Measurements from ENCODE around the gene WDR93. TPM values are rescaled to one million over a fixed set of nuclear protein-coding genes. Genes with fewer than 3 reads are reported as not detected.
A peak's percentile ranks its signal among the peaks of the same experiment; 100 is the strongest.

The WDR93 gene
- polyA plus RNA-seq, 2 of the 4 experiments (the other 2 are of a cell fraction), result 0.10 to 0.26 TPM

- TF ChIP-seq MYC (IDR thresholded peaks at IDR 0.05; ENCODE audit: borderline replicate concordance, low read length) (no peak), REST (IDR thresholded peaks at IDR 0.05) (no peak)
- Histone ChIP-seq H3K4me3 (peak overlapping the region; percentile 50), H3K4me1 (peaks cover 8% of the 10 kb centered on the region; the same call in 1 of the 3 replicates), H3K9me3 (no peaks in the 10 kb centered on the region), H3K4me2 (peak overlapping the region; percentile 71), H3K27ac (peak overlapping the region; percentile 74 to 89; a peak in 5 of 6 replicates)
- ATAC-seq (no peak), FAIRE-seq (peak; percentile 43), DNase-seq (ENCODE audit: low read depth in 1 of 2, low spot score in 1 of 2) (no peak)
- CTCF ChIA-PET, result interaction anchor here (0.6 to 10.6 kb wide), 5 partner anchors 9 to 517 kb away, joined by 3 to 126 read pairs (median 3); partner anchors contain the start of gene PLIN1
- POLR2A ChIA-PET, result interaction anchor here (0.6 to 1.4 kb wide), 2 partner anchors 8 to 86 kb away, joined by 3 to 4 read pairs; no protein-coding TSS in a partner anchor
- WGBS (ENCODE audit: missing lambda C conversion rate), result 90% methylated on average over 13 of the region's 13 CpGs
Measured at GRCh38 chr15:89664441-89665350, 25.9 kb upstream of the WDR93 start.

- Histone ChIP-seq H3K27ac (peak overlapping the region; percentile 74 to 89), H3K9me3 (no peaks in the 10 kb centered on the region), H3K4me2 (peak overlapping the region; percentile 71), H3K4me3 (peak overlapping the region; percentile 50), H3K4me1 (peaks cover 8% of the 10 kb centered on the region; the same call in 1 of the 3 replicates)
- 17% methylated on average over 43 of the region's 72 CpGs for WGBS (ENCODE audit: missing lambda C conversion rate)
- FAIRE-seq (no peak), DNase-seq (ENCODE audit: low read depth in 1 of 2, low spot score in 1 of 2) (peak; percentile 50 to 71), ATAC-seq (peak; percentile 66 to 80)
- POLR2A ChIA-PET, result interaction anchor here (0.5 to 1.4 kb wide), 3 partner anchors 9 to 133 kb away, joined by 3 to 4 read pairs (median 3); no protein-coding TSS in a partner anchor
- TF ChIP-seq MAFK (IDR thresholded peaks at IDR 0.05; ENCODE audit: partially characterized antibody) (no peak), E2F6 (IDR thresholded peaks at IDR 0.05; ENCODE audit: borderline replicate concordance, low read depth) (no peak), POLR2A (IDR thresholded peaks at IDR 0.05; ENCODE audit: low read length) (peak; percentile 48)
- CTCF ChIA-PET, result interaction anchor here (0.6 to 10.6 kb wide), 5 partner anchors 8 to 518 kb away, joined by 3 to 126 read pairs (median 3); no protein-coding TSS in a partner anchor
Measured at GRCh38 chr15:89665449-89666181, 25.0 kb upstream of the WDR93 start.

GRCh38 chr15:89666184-89666857 lies 24.3 kb upstream of the WDR93 start:
- peak overlapping the region; percentile 71 for H3K4me2 ChIP-seq
- ATAC-seq (peak; percentile 32 to 54), DNase-seq (ENCODE audit: low read depth in 1 of 2, low spot score in 1 of 2) (no peak), FAIRE-seq (no peak)
- ChIA-PET POLR2A (interaction anchor here (1.4 kb wide), 1 partner anchor 9 kb away, joined by 4 read pairs; no protein-coding TSS in a partner anchor), CTCF (interaction anchor here (1.1 to 10.6 kb wide), 2 partner anchors 19 to 222 kb away, joined by 3 to 126 read pairs; no protein-coding TSS in a partner anchor)
- TF ChIP-seq KDM5A (IDR thresholded peaks at IDR 0.05), result no peak
- no peak for TF ChIP-seq MYC (IDR thresholded peaks at IDR 0.05; ENCODE audit: borderline replicate concordance, low read length)
- TF ChIP-seq CBX2 (IDR thresholded peaks at IDR 0.05; ENCODE audit: borderline replicate concordance, low read depth), result no peak
- no peak for TF ChIP-seq CTCF (IDR thresholded peaks at IDR 0.05)
- no peaks in the 10 kb centered on the region for H3K9me3 ChIP-seq
- no peak overlapping the region; the same call in 2 of the 3 replicates for H3K4me3 ChIP-seq
- peaks cover 8% of the 10 kb centered on the region; the same call in 1 of the 3 replicates for H3K4me1 ChIP-seq
- WGBS (ENCODE audit: missing lambda C conversion rate), result 88% methylated on average over 8 of the region's 8 CpGs
- peak overlapping the region; percentile 74 to 89; a peak in 5 of 6 replicates for H3K27ac ChIP-seq

All from A549 (cell line).